Left lung (tissue), 14 donors: ENCODE measurements around the gene RNF183. TPM values are rescaled to one million over a fixed set of nuclear protein-coding genes. Genes with fewer than 3 reads are reported as not detected.
A peak's percentile ranks its signal among the peaks of the same experiment; 100 is the strongest.

Experiments
- ATAC-seq: fragments of 200-7000 bp; cut with Tn5 transposase; one replicate; pipeline ENCODE4 v1.9.1; 2020; ENCODE audit warnings: moderate library complexity
- DNase-seq, 4 donors: peaks; one replicate each; pipeline ENCODE4 v3.0.0-alpha.2; 2013 to 2020
- H3K27ac ChIP-seq, 2 donors: fragments of 200-600 bp; sonication (generic) in 1 of 2; one replicate each; pipeline versions ENCODE4 v1.5.0 to v1.8.0; 2020 to 2021
- H3K27me3 ChIP-seq, 2 donors: fragments of 200-600 bp; sonication (generic) in 1 of 2; one replicate each; pipeline versions ENCODE4 v1.5.0 to v1.8.0; 2020 to 2021
- H3K36me3 ChIP-seq, 2 donors: fragments of 200-600 bp; sonication (generic) in 1 of 2; one replicate each; pipeline versions ENCODE4 v1.5.0 to v1.8.0; 2020 to 2021
- H3K4me1 ChIP-seq, 2 donors: fragments of 200-600 bp; one replicate each; pipeline ENCODE4 v1.8.0; 2021
- H3K4me3 ChIP-seq, 2 donors: fragments of 200-600 bp; sonication (generic) in 1 of 2; one replicate each; pipeline versions ENCODE4 v1.5.0 to v1.8.0; 2020 to 2021; ENCODE audit warnings: mild to moderate bottlenecking in 1 of 2
- H3K9me3 ChIP-seq, 2 donors: fragments of 200-600 bp; sonication (generic) in 1 of 2; one replicate each; pipeline versions ENCODE4 v1.5.0 to v1.8.0; 2020 to 2021
- intact Hi-C, 2 donors: fragments of 100-400 bp; cut with DNase I; formaldehyde crosslinking; loops; one replicate each; pipeline versions ENCODE4 v1.11.2 to v1.14.2; 2022
- long read RNA-seq, 12 donors: library from polyadenylated mRNA in 2 of 12; unstranded in 2 of 12; transcript quantifications; one replicate each; pipeline ENCODE4 v2.0.0 and lab custom pipeline, GENCODE V29; 2019 to 2026
- polyA plus RNA-seq, 6 donors: library from polyadenylated mRNA; unstranded; fragments of 120-200 nt; gene quantifications; one replicate each; pipeline ENCODE4 v1.2.1, GENCODE V29; 2013; ENCODE audit not compliant: insufficient read length in 6 of 6
- total RNA-seq, 2 donors: library from RNA; stranded (reverse); fragmentation: NEBNext Ultra II Directional; extraction: Animal tissue kit (Norgen Biotek cat#: 25700); gene quantifications; one replicate each; pipeline ENCODE4 v1.2.1, GENCODE V29; 2021
- TF ChIP-seq, protein P1 (sequence below), 2 donors: fragments of 200-600 bp; sonication (generic) in 1 of 2; IDR thresholded peaks; one replicate each; pipeline versions ENCODE4 v1.5.0 to v1.8.0; 2021; ENCODE audit warnings: antibody characterized with exemption in 2 of 2
- donor health status: DM: no; HTN: yes; CAD: no.
- donor health status: DM: no; HTN: no; CAD: no.

Gene RNF183, protein sequence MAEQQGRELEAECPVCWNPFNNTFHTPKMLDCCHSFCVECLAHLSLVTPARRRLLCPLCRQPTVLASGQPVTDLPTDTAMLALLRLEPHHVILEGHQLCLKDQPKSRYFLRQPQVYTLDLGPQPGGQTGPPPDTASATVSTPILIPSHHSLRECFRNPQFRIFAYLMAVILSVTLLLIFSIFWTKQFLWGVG
- total RNA-seq (not detected), polyA plus RNA-seq (under 1 TPM; 0.30 to 0.73 (median 0.49) TPM)
- long read RNA-seq, donor 1, result 0 reads
- long read RNA-seq, donor 2, partial matches to known transcripts, result 0 of 1 reads
- long read RNA-seq, donor 2, other reads (novel, unspliced or antisense), result 0 of 1 reads
- long read RNA-seq, donor 3, result 0 reads
- long read RNA-seq, donor 4, result 0 reads
- long read RNA-seq, donor 5, partial matches to known transcripts, result 0 of 1 reads
- long read RNA-seq, donor 5, other reads (novel, unspliced or antisense), result 0 of 1 reads
- long read RNA-seq, donor 6, result 0 reads
- long read RNA-seq, donor 7, result 0 reads
- long read RNA-seq, donor 8, result 0 reads
- long read RNA-seq, donor 9, result 0 reads
- long read RNA-seq, donor 10, result 0 reads
- long read RNA-seq, donor 11, result 0 reads
- long read RNA-seq, donor 12, result 0 reads

DNA sequence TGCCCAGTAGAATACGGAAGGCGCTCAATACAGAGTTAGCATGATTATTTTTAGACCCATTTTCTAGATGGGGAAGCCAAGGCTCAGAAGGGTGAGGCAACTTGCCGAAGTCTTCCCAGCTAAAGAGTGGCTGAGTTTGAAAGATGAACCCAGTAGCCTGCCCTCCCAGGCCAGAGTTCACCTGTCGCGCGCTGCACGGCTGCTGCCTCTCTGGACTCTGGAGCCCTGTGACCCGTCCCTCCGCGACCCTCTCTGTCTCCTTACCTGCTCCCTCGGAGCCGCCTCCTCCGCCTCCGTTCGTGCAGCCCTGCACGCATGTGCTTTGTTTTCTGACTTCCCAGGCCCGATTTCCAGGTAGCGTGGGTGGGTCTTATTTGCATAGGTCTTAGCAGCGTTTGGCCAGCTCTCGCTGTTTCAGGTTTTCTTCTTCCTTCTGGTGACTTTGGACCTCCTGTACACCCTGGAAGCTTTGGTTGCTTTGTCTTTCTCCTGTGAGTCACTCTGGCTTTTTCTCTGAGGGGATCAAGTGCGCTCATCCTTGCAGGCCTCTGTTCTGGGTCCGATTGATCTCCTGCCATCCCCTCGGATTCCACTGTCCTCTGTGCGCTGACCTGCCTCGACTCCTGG lies at the start of gene RNF183:
Gene RNF183, minus strand, starts transcription at position 585 of the 627 bp plus-strand sequence. CDS start 5,192 bp downstream, outside the sequence.
- Histone ChIP-seq H3K27me3 (no peaks in the 10 kb centered on the region), H3K27ac (no peak within 1 kb of the TSS), H3K4me1 (peaks cover 0 to 7% of the 10 kb centered on the region in 2 donors), H3K36me3 (no peaks in the 10 kb centered on the region), H3K9me3 (no peaks in the 10 kb centered on the region), H3K4me3 (no peak within 1 kb of the TSS)
- TF ChIP-seq, protein P1, sequence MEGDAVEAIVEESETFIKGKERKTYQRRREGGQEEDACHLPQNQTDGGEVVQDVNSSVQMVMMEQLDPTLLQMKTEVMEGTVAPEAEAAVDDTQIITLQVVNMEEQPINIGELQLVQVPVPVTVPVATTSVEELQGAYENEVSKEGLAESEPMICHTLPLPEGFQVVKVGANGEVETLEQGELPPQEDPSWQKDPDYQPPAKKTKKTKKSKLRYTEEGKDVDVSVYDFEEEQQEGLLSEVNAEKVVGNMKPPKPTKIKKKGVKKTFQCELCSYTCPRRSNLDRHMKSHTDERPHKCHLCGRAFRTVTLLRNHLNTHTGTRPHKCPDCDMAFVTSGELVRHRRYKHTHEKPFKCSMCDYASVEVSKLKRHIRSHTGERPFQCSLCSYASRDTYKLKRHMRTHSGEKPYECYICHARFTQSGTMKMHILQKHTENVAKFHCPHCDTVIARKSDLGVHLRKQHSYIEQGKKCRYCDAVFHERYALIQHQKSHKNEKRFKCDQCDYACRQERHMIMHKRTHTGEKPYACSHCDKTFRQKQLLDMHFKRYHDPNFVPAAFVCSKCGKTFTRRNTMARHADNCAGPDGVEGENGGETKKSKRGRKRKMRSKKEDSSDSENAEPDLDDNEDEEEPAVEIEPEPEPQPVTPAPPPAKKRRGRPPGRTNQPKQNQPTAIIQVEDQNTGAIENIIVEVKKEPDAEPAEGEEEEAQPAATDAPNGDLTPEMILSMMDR (IDR thresholded peaks at IDR 0.05), result no peak
- intact Hi-C loops, result no loop called here
- ATAC-seq (no peak), DNase-seq (peak in 1 of 4 donors; percentile 63)

DNA sequence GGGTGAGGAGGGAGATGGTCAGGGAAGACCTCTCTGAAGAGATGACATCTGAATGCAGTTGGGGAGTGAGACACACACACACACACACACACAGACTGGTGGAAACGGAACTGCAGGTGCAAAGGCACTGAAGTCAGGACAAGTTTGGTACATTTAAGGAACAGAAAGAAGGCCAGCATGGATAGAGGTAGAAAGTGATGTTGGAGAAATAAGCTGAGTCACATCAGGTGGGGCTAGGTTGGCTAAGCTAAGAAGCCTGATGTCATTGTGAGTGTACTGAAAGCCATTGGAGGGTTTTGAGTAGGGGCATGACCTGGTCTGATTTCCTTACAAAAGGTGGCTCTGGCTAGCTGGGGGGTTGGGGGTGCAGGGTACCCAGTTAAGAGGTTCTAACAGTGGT lies 49.2 kb upstream of the RNF183 start:
- TF ChIP-seq, protein P1 (IDR thresholded peaks at IDR 0.05), result no peak
- ATAC-seq, result no peak
- H3K36me3 ChIP-seq, result no peaks in the 10 kb centered on the region
- no peak for DNase-seq
- no peak overlapping the region for H3K27ac ChIP-seq
- intact Hi-C loops, result no loop called here
- no peaks in the 10 kb centered on the region for H3K9me3 ChIP-seq
- no peak overlapping the region for H3K4me3 ChIP-seq
- peaks cover 6 to 24% of the 10 kb centered on the region in 2 donors for H3K4me1 ChIP-seq
- H3K27me3 ChIP-seq, result peaks cover 12 to 34% of the 10 kb centered on the region in 2 donors

DNA sequence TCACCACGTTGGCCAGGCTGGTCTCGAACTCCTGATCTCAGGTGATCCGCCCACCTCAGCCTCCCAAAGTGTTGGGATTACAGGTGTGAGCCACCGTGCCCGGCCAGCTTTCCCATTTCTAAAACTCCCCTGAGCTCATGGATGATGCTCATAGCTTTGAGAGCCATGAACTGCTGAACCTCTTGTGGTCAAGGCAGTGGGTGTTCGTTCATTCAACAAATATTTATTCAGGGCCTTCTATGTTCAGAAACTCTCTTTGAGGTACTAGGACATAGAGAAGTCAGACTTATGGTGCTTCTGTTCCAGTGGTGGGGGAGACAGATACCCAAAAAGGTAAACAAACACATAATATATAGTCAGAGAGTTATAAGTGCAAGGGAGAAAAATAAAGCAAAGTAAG lies 48.8 kb upstream of the RNF183 start:
- TF ChIP-seq, protein P1 (IDR thresholded peaks at IDR 0.05), result no peak
- Histone ChIP-seq H3K4me3 (no peak overlapping the region), H3K27me3 (peaks cover 12 to 34% of the 10 kb centered on the region in 2 donors), H3K4me1 (peaks cover 6 to 24% of the 10 kb centered on the region in 2 donors), H3K9me3 (no peaks in the 10 kb centered on the region), H3K36me3 (no peaks in the 10 kb centered on the region), H3K27ac (no peak overlapping the region)
- ATAC-seq, result no peak
- DNase-seq, result no peak
- intact Hi-C loops, result no loop called here

DNA sequence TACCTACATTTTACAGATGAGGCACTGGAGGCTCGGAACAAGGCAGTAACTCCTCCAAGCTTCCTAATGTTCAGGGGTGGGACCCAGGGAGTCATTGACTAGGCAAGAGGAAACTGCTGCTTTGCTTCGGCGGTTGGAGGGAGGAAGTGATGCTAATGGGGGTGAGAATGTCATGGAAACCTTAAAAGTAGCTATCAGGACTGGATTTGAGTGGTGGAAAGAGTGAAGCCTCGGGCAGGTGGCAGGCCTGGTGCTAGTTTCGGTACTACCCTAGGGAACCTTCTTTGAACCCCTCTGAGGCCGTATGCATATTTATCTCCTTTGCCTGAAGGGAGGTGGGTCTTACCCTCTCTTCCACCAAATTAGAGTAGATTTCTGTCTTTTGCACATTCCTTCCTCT lies 47.8 kb upstream of the RNF183 start:
- Histone ChIP-seq H3K27me3 (peaks cover 12 to 34% of the 10 kb centered on the region in 2 donors), H3K27ac (no peak overlapping the region), H3K36me3 (no peaks in the 10 kb centered on the region), H3K9me3 (no peaks in the 10 kb centered on the region), H3K4me1 (peaks cover 6 to 24% of the 10 kb centered on the region in 2 donors), H3K4me3 (no peak overlapping the region)
- ATAC-seq (no peak), DNase-seq (no peak)
- intact Hi-C loops, result no loop called here
- TF ChIP-seq, protein P1 (IDR thresholded peaks at IDR 0.05), result no peak
